Iris pigment epithelial cell (primary cell): ENCODE measurements around the gene TADA2B.

Experiments
- DNase-seq: peaks from one replicate; pipeline ENCODE4 v3.0.0-alpha.2; 2011; ENCODE audit warnings: low read depth

TADA2B gene

GRCh38 chr4:7041246-7041645 lies 1.9 kb upstream of the TADA2B start:
- no peak for DNase-seq

- DNase-seq, result no peak
These were observed 1.2 kb upstream of the TADA2B start for GRCh38 chr4:7041801-7042502.

GRCh38 chr4:7042503-7043283 lies 479 bp upstream of the TADA2B start:
- peak; percentile 99 for DNase-seq

- peak; percentile 34 for DNase-seq
These were observed 1.2 kb downstream of the TADA2B start for GRCh38 chr4:7044137-7044930.

- DNase-seq, result no peak
These were observed 2.4 kb downstream of the TADA2B start for GRCh38 chr4:7045553-7045952.

GRCh38 chr4:7045961-7046921 lies 3.1 kb downstream of the TADA2B start:
- DNase-seq, result no peak

GRCh38 chr4:7046971-7047370 lies 3.8 kb downstream of the TADA2B start:
- no peak for DNase-seq

- DNase-seq, result no peak
These were observed 5.5 kb downstream of the TADA2B start for GRCh38 chr4:7048642-7049041.

GRCh38 chr4:7049295-7049694 lies 6.1 kb downstream of the TADA2B start:
- no peak for DNase-seq

GRCh38 chr4:7049739-7050138 lies 6.6 kb downstream of the TADA2B start:
- no peak for DNase-seq

GRCh38 chr4:7050481-7051143 lies 7.4 kb downstream of the TADA2B start:
- no peak for DNase-seq

- DNase-seq, result no peak
These were observed 7.9 kb downstream of the TADA2B start for GRCh38 chr4:7051144-7051495.

- DNase-seq, result no peak
These were observed 8.7 kb downstream of the TADA2B start for GRCh38 chr4:7051905-7052304.

GRCh38 chr4:7052313-7052712 lies 9.1 kb downstream of the TADA2B start:
- no peak for DNase-seq

- no peak for DNase-seq
These were observed 9.9 kb downstream of the TADA2B start for GRCh38 chr4:7052923-7053715.

GRCh38 chr4:7054106-7054880 lies 11.1 kb downstream of the TADA2B start:
- no peak for DNase-seq

- peak; percentile 34 for DNase-seq
These were observed 12.2 kb downstream of the TADA2B start for GRCh38 chr4:7055111-7055989.

- no peak for DNase-seq
These were observed 12.8 kb downstream of the TADA2B start for GRCh38 chr4:7055990-7056325.

- DNase-seq, result no peak
These were observed 15.6 kb downstream of the TADA2B start for GRCh38 chr4:7058792-7059191.
